ENCODE data around the gene CFAP46. TPM values are rescaled to one million over a fixed set of nuclear protein-coding genes. Genes with fewer than 3 reads are reported as not detected.

The CFAP46 gene
- total RNA-seq, 3 donors from 2014 or later (not counting 1 experiment from before 2014, with no cell fraction given): 0.35 TPM; not detected in 2

- Mint-ChIP-seq H3K4me3 (no peak within 1 kb of the TSS), H3K4me1 (no peaks in the 10 kb centered on the region), H3K27ac (no peak within 1 kb of the TSS), H3K9me3 (no peaks in the 10 kb centered on the region), H3K27me3 (ENCODE audit: low read depth in 2 of 2) (peaks cover 8 to 10% of the 10 kb centered on the region in 2 donors), H3K36me3 (no peaks in the 10 kb centered on the region)
- Histone ChIP-seq H3K4me1 (ENCODE audit: control insufficient read depth, insufficient read depth, low read length) (peaks cover 3% of the 10 kb centered on the region), H3K36me3 (ENCODE audit: control insufficient read depth, insufficient read depth, low read length) (peaks cover 4% of the 10 kb centered on the region), H3K27ac (ENCODE audit: low read length) (no peak within 1 kb of the TSS), H3K27me3 (ENCODE audit: control insufficient read depth, insufficient read depth, low read length) (peaks cover 4% of the 10 kb centered on the region), H3K4me3 (ENCODE audit: low read length) (no peak within 1 kb of the TSS), H3K9me3 (ENCODE audit: control insufficient read depth, insufficient read depth, low read length) (no peaks in the 10 kb centered on the region)
- DNase-seq (no peak), ATAC-seq (no peak)
- intact Hi-C loops (cut with micrococcal nuclease): no loop called here
- no peak for TF ChIP-seq CTCF (IDR thresholded peaks at IDR 0.05)
- WGBS (ENCODE audit: insufficient coverage): 3% methylated on average over 119 of the region's 119 CpGs
Measured at GRCh38 chr10:132785723-132786475, 156.5 kb downstream of the CFAP46 start, which contains the start of gene NKX6-2. Gene NKX6-2 (minus strand): TSS chr10:132786147. CDS start chr10:132785948, 199 bp downstream.

DNA sequence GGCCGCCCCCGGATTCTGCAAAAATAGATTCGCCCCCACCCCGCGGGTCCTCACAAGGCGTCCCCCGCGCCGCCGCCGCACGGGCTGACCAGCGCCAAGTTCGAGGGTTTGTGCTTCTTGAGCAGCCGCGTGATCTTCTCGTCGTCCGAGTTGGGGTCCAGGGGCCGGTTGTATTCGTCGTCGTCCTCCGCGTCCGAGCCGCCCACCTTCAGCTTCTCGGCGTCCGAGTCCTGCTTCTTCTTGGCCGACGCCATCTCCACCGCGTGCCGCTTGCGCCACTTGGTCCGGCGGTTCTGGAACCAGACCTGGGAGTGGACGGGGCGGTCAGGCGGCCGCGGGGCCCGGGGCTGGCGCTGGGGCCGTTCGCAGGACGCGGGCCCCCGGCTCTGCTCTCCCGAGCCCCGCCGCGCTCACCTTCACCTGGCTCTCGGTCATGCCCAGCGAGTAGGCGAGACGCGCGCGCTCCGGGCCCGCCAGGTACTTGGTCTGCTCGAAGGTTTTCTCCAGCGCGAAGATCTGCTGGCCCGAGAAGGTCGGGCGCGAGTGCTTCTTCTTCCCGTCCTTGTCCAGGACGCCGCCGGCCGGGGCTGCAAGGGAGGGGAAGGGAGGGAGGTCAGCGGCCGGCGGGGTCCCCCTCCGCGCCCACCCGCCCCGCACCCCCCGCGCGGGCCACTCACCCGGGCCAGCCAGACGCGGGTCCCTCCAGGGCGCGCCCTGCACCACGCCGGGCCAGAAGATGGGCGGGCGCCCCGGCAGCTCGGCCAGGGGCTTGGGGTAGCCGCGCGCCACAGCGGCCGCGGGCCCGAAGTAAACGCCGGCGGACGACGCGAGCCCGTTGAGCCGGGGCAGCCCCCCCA lies 157.3 kb downstream of the CFAP46 start:
- TF ChIP-seq CTCF (IDR thresholded peaks at IDR 0.05): no peak
- Histone ChIP-seq H3K4me1 (ENCODE audit: control insufficient read depth, insufficient read depth, low read length) (peaks cover 3% of the 10 kb centered on the region), H3K27ac (ENCODE audit: low read length) (no peak overlapping the region), H3K9me3 (ENCODE audit: control insufficient read depth, insufficient read depth, low read length) (no peaks in the 10 kb centered on the region), H3K4me3 (ENCODE audit: low read length) (no peak overlapping the region), H3K27me3 (ENCODE audit: control insufficient read depth, insufficient read depth, low read length) (peaks cover 4% of the 10 kb centered on the region), H3K36me3 (ENCODE audit: control insufficient read depth, insufficient read depth, low read length) (peaks cover 4% of the 10 kb centered on the region)
- no peaks in the 10 kb centered on the region for H3K9me3 Mint-ChIP-seq
- 13% methylated on average over 111 of the region's 111 CpGs for WGBS (ENCODE audit: insufficient coverage)
- no peaks in the 10 kb centered on the region for H3K4me1 Mint-ChIP-seq
- peaks cover 7 to 8% of the 10 kb centered on the region in 2 donors for H3K27me3 Mint-ChIP-seq (ENCODE audit: low read depth in 2 of 2)
- ATAC-seq: no peak
- no peak for DNase-seq
- no peak overlapping the region for H3K27ac Mint-ChIP-seq
- H3K36me3 Mint-ChIP-seq: no peaks in the 10 kb centered on the region
- H3K4me3 Mint-ChIP-seq: no peak overlapping the region
- intact Hi-C loops (cut with micrococcal nuclease): no loop called here

DNA sequence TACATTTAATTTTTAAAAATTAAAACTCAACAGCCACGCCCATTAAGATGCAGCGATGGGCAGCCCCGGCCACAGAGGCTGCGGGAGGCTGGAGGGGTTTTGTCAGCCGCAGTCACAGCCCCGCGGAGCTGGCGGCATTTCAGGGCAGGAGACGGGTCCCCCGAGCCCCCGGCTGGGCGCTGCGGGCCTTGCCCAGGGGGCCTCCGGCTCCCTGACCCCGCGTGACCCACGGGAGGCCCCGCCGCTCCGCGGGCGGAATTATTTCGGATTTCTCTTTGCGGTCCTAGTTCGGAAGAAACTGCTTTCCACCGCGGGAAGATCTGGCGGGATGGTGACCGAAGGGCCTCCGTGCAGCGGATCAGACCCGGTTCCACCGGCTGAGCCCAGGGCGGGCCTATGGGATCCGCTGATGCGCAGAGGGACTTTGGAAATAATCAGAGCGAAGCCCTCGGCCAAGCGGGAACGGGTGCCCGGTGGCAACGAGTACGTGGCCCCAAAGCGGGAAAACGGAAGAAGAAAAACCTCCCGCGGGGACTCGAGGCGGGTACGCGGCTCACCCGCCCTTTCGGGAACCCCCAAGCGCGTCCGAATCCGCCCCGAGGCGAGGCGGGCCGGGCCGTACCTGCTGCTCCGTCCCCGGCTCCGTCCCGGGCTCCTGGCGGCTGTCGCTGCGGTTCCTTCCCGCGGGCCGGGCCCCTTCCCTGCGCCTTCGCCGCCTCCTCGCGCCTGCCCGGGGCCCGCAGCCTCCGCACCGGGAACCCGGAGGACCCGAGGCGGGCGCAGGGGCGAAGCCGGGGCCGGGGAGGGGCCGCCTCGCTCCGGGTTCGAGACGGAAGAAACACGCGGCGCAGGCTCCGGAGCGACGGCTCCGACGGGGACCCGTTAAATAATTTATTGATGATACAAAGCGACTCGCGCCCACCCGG lies 158.2 kb downstream of the CFAP46 start:
- Histone ChIP-seq H3K4me3 (ENCODE audit: low read length) (no peak overlapping the region), H3K36me3 (ENCODE audit: control insufficient read depth, insufficient read depth, low read length) (peaks cover 4% of the 10 kb centered on the region), H3K27me3 (ENCODE audit: control insufficient read depth, insufficient read depth, low read length) (peaks cover 3% of the 10 kb centered on the region), H3K27ac (ENCODE audit: low read length) (no peak overlapping the region), H3K4me1 (ENCODE audit: control insufficient read depth, insufficient read depth, low read length) (peaks cover 3% of the 10 kb centered on the region), H3K9me3 (ENCODE audit: control insufficient read depth, insufficient read depth, low read length) (no peaks in the 10 kb centered on the region)
- no peak for TF ChIP-seq CTCF (IDR thresholded peaks at IDR 0.05)
- Mint-ChIP-seq H3K36me3 (no peaks in the 10 kb centered on the region), H3K27me3 (ENCODE audit: low read depth in 2 of 2) (peaks cover 3 to 8% of the 10 kb centered on the region in 2 donors), H3K9me3 (no peaks in the 10 kb centered on the region), H3K4me1 (no peaks in the 10 kb centered on the region), H3K4me3 (no peak overlapping the region), H3K27ac (no peak overlapping the region)
- no peak for DNase-seq
- no peak for ATAC-seq
- intact Hi-C loops (cut with micrococcal nuclease): no loop called here
- 20% methylated on average over 106 of the region's 106 CpGs for WGBS (ENCODE audit: insufficient coverage)

All from natural killer cell (primary cell).